ENCODE data around the gene COX8A. TPM values are rescaled to one million over a fixed set of nuclear protein-coding genes. Genes with fewer than 3 reads are reported as not detected.
A peak's percentile ranks its signal among the peaks of the same experiment; 100 is the strongest.

COX8A gene
- total RNA-seq, 1 experiment from 2014 or later: 611 TPM

- DNase-seq (ENCODE audit: low read depth): no peak
These were observed 27.3 kb downstream of the COX8A start for GRCh38 chr11:64001484-64002420.

DNA sequence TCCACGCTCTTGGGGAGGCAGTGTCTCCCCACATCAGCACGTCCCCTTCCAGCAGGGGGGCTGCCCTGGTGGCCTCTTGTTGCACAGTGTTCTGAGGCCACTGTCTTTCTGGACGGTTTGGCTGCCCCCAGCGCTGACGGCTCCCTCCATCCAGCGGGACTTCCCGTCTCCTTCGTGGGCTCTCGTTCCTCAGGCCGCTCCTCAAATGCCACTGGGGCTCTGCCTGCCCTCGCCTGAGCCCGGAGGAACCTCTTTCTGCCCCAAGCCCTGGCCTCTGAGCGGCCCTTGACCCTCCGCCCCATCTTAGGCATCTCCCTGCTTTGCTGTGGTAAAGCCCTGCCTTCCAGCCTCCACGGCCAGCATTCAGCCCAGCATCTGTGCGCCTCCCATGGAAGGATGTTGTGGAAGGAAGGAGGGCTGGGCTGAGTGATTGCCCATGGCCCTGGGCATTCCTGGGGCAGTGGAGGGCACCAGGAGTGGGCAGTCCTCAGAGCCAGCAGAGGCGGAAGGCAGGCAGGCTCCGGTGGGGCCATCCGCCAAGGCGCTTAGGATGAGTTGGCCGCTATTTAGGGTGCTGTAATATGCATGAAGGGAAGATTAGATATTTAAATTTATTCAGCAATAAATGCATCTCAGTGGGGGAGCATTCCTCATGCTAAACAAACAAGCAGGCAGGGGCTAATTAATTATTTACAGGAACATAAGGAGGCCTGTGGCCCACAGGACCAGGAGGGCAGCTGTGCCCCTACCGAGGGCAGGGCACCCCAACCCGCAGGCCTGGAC lies 29.6 kb downstream of the COX8A start:
- no peak for DNase-seq (ENCODE audit: low read depth)

DNA sequence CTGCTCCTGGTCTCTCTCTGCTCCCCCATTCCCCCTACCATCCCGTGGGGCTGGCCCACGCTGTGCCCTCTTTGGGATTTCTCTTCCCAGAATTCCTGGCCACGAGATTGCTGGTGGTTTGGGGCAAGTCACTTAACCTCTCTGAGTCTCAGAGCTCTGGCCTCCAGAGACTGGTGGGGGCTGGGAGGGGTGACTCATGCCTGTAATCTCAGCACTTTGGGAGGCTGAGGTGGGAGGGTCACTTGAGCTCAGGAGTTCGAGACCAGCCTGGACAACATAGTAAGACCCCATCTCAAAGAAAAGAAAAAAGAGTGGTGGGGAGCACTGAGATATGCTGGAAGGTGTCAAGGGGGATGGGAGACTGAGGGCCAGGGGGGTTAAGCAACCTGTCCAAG lies 30.2 kb downstream of the COX8A start:
- peak; percentile 39 for DNase-seq (ENCODE audit: low read depth)

DNA sequence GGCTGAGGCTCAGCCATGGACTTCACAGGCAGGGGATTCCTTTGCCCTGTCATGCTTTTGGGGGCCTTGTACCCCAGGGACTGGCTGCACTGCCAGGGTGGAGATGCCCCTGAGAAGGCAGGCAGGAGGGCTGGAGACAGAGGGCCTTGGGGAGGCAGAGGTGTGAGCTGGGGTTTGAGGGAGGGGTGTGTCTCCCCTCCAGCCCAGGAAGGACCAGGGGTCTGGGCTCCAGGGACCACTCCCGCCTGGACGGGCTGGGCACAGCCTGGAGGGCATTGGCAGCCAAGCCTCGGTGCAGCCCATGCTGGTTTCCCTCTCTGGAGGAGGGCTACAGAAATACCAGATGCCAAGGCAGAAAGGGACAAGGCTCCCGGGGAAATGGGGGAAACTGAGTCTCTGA lies 31.3 kb downstream of the COX8A start:
- DNase-seq (ENCODE audit: low read depth): no peak

- no peak for DNase-seq (ENCODE audit: low read depth)
These were observed 32.0 kb downstream of the COX8A start for GRCh38 chr11:64006398-64006797.

DNA sequence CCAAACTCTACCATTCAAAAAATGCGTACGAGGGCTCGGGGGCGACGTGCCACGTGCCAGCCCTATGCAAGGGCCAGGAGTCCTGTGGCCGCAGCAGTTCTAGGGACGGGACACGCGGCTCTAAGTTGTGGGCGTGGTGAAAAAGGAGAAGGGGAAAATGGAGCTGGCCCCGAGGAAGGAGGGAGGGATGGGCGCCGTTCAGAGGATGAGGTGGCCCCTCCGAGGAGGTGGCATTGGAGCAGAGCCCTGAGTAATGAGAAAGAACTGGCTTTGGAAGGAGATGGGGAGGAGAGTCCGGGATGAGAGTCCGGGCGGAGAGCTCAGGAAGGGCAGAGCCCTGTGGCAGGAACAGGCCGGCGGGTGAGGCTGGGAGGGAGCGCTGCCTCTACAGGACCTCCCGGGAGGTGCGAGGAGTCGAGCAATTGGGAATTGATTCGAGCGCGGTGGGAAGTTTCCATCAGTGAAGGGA lies 32.8 kb downstream of the COX8A start:
- DNase-seq (ENCODE audit: low read depth): peak; percentile 22

GRCh38 chr11:64007629-64008282 lies 33.3 kb downstream of the COX8A start:
- no peak for DNase-seq (ENCODE audit: low read depth)

GRCh38 chr11:64008283-64008913 lies 34.0 kb downstream of the COX8A start:
- no peak for DNase-seq (ENCODE audit: low read depth)

DNA sequence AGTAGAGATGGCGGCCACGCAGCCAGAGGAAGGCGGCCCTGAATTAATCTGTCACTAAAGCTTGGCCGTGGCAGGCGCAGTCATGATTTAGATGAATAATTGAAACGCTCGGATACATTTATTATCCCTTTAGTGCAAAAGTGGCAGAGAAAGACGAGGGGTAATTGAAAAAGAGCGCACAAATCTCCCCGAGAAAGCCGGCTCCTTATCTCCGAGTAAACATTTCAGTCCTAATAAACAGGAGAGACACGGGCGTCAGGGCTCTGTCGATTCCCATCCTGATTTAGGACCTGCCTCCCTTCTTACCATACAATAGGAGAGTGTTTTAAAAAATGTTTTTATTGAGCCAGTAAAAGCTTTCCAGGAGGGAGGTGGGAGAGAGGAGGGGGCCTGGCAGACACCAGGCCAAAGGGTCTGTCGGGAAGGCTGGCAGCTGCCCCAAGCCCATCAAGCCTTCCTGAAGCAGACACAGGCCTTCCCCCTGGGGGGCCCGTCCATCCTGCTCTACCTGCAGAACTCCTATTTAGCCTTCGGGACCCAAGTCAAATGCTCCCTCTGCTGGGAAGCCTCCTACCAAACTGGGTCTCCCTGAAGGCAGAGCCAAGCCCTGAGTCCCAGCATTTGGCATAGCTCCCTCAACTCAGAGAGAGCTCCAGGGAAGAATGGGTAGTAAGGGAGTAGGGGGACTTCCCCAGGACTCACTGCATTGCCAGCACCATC lies 34.7 kb downstream of the COX8A start:
- DNase-seq (ENCODE audit: low read depth): no peak

GRCh38 chr11:64009710-64010109 lies 35.3 kb downstream of the COX8A start:
- no peak for DNase-seq (ENCODE audit: low read depth)

- DNase-seq (ENCODE audit: low read depth): no peak
These were observed 36.4 kb downstream of the COX8A start for GRCh38 chr11:64010783-64011182.

GRCh38 chr11:64011371-64011770 lies 37.0 kb downstream of the COX8A start:
- no peak for DNase-seq (ENCODE audit: low read depth)

DNA sequence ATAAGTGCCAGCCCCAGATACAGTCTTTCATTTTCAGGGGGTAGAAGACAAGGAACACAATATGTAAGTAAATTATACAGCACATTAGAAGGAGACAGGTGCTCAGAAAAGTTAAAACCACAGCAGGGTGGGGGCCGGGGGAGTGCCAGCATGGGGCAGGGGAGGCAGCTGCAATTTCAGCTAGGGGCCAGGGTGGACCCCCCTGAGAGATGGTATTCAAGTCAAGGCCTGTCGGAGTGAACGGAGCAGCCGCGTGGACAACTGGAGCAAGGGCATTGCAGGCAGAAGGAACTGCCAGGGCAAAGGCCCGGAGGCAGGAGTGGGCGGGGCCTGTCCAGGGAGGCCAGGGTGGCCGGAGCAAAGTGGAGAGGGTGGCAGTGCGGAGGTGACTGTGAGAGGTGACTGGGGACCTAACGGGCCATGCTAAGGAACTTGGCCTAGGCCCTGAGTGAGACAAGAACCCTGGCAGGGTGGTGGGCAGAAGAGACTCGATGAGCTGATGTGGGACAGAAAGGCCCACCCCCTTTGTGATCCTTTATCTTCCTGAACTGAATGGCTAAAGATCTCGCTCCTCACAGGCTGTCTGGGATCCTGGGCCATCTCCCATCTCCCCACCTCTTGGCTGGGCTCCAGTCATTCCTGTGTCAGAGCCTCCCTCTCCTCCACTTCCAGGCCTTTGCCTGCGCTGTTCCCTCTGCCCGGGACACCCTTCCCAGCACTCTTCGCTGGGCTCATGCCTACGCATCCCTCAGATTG lies 38.9 kb downstream of the COX8A start:
- no peak for DNase-seq (ENCODE audit: low read depth)

- no peak for DNase-seq (ENCODE audit: low read depth)
These were observed 39.9 kb downstream of the COX8A start for GRCh38 chr11:64014356-64014755.

DNA sequence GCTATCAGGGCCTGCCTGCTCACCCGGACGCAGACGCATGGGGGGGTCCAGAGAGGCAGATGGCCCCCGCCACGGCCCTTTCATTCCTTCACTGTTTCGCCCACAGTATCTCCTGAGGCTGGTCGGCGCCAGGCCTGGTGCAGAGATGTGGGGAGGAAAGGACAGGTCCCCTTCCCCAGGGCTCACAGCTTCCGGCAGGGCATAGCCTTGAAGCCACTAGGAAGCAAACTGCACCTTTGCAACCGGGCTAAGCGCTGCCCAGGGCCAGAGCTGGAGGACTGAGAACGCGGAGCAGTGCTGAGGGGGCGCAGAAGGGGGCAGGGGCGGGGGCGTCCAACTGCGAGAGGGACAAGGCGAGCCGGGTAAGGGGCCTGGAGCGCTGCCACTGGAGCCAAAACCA lies 41.1 kb downstream of the COX8A start:
- no peak for DNase-seq (ENCODE audit: low read depth)

DNA sequence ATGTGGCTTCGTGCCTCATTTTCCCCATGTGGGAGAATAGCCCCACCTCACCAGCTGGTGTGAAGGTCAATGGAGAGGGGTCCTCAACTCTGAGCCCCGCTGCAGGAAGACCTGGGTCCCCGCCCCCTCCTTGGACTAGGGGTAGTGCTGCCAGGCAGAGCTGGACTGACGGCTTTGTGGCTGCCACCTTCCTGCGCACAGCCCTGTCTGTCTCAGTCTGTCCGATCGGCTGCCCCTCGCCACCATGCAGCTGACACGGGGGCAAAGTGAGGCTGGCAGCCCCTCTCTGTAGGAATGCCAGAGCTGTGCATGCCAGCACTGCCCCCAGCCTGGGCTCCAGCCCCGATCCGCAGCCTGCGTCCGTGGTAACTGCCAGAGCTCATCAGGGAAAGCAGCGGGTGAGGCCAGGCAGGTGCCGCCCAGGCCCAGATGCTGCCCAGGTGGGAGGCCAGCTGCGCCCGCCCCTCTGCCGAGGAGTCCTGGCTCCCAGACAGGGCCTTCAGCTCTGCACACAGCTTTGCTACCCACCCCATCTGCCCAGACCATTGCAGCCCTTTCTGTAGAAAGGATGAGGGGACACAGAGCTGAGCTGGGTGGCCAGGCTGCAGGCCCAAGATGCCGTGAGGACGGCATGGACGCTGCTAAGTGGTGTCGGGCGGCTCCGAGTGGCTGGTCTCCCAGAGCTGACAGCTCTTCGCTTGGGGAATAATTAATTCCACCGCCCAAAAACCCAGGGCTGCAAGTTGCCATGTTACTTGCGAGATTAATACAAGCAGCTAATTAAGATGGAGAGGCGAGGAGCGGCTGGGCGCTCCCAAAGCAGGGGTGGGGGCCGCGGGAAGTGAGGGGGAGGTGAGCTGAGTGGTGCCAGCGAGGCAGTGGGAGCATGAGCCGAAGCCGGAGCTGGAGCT lies 41.8 kb downstream of the COX8A start:
- DNase-seq (ENCODE audit: low read depth): no peak

DNA sequence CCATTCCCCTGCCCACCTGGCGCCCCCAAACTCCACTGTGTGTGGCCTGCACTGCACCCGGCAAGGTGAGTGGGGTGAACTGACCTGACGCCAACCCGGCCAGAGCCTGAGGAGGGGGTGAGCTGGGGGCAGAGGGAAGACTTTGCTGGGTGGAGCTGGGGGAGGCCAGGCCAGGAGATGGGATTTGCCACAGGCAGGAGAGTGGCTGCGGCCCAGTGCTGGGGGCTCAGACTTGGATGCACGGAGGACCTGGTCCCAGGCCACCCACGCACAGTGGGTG lies 43.5 kb downstream of the COX8A start:
- DNase-seq (ENCODE audit: low read depth): no peak

DNA sequence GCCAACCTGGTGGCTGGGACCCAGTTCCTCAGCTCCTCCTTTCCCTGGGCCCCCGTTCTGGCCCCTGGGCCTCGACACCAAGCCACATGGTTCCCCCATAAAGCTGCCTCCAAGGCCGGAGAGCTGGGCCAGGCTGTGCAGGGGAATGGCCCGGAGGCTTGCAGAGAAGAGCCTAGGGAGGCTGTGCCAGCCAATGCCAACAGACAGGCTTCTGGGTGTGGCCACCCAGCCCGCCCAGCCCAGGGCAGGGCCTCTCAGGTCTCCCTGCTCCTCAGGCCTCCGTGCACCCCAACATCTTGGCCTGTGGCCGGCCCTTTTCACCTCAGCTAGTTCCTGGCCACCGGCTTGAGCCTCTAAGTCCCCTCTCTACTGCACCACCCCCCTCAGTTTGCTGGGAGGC lies 43.9 kb downstream of the COX8A start:
- DNase-seq (ENCODE audit: low read depth): no peak
